ENCODE results near the gene CYP11A1. TPM values are rescaled to one million over a fixed set of nuclear protein-coding genes. Genes with fewer than 3 reads are reported as not detected.

Gene CYP11A1
- total and polyA plus RNA-seq, 10 of the 15 experiments (the other 5 are each of a cell fraction or from before 2014, with no cell fraction given) = 0.11 to 1.2 (median 0.23) TPM; not detected in 5

DNA sequence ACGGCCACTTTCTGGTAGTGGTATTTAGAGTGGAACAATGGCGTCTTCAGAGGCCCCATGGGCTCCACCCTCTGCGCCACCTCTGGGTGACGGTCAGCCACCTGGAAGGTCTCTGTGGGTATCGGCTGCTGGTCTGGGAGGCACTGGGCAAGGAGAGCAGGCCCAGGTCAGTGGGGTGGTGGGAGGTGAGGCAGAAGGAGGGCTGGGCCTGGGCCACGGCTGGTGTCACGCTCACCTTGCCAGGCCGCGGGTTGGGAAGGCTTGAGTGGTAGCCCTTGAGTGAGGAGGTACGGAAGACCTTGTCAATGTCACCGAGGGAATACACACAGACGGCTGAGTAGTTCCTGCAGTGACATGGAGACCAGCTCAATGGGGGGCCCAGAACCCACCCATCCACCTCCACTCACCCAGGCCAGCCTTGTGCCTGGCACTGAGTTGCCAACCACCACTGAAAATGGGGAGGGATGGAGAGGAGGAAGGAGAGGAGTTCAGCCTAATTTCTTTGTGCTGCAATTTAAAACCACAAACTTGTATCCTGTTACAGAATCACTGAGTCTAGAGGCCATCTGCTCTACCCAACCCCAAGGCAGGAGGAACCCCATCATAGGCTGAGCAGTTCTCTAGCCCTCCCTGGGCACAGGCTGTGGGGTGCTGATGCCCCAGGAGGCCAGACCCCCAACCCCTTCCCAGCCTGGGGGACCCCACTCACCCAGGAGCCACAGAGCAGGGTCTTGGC, 47.3 kb upstream of the CYP11A1 start:
- ChIA-PET SMC1A (ENCODE audit: uncharacterized antibody, unreplicated experiment) (no interaction called here), RAD21 (ENCODE audit: unreplicated experiment) (no interaction called here), CTCF (interaction anchor here (1.2 kb wide), 1 partner anchor 25 kb away, joined by 3 read pairs; no protein-coding TSS in a partner anchor), POLR2A (no interaction called here)
- intact Hi-C loops (cut with micrococcal nuclease; ENCODE audit: unreplicated experiment) = no loop called here
- peak; percentile 49 for TF ChIP-seq POLR2A (IDR thresholded peaks at IDR 0.05; ENCODE audit: low read depth, low read length)
- TF ChIP-seq, protein P1, sequence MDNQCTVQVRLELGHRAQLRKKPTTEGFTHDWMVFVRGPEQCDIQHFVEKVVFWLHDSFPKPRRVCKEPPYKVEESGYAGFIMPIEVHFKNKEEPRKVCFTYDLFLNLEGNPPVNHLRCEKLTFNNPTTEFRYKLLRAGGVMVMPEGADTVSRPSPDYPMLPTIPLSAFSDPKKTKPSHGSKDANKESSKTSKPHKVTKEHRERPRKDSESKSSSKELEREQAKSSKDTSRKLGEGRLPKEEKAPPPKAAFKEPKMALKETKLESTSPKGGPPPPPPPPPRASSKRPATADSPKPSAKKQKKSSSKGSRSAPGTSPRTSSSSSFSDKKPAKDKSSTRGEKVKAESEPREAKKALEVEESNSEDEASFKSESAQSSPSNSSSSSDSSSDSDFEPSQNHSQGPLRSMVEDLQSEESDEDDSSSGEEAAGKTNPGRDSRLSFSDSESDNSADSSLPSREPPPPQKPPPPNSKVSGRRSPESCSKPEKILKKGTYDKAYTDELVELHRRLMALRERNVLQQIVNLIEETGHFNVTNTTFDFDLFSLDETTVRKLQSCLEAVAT (IDR thresholded peaks at IDR 0.05) = no peak
- no TSS peak for BruUV-seq (replicated peaks)
- Histone ChIP-seq H3K79me2 (ENCODE audit: control insufficient read depth, insufficient read depth, low read length) (peaks cover 52% of the 10 kb centered on the region), H3K4me2 (ENCODE audit: control insufficient read depth, insufficient read depth) (no peak overlapping the region), H4K20me1 (ENCODE audit: control insufficient read depth, insufficient read depth) (peaks cover 12% of the 10 kb centered on the region), H3K9me3 (replicated peaks; ENCODE audit: control insufficient read depth, insufficient read depth, low read length) (no peaks in the 10 kb centered on the region), H3K36me3 (ENCODE audit: control insufficient read depth in 2 of 2, insufficient read depth in 2 of 2, low read length in 1 of 2) (peaks cover 69 to 84% of the 10 kb centered on the region in 2 experiments), H2AFZ (ENCODE audit: control insufficient read depth, low read depth, low read length) (no peak overlapping the region), H3K27me3 (replicated peaks in 1 of 2; ENCODE audit: control insufficient read depth in 2 of 2, insufficient read depth in 2 of 2, low read length in 1 of 2) (no peaks in the 10 kb centered on the region), H3K4me1 (ENCODE audit: control insufficient read depth, insufficient read depth, low read length) (peaks cover 14% of the 10 kb centered on the region), H3K9ac (ENCODE audit: control insufficient read depth, insufficient read depth, low read length) (no peak overlapping the region), H3K27ac (ENCODE audit: control insufficient read depth, insufficient read depth) (no peak overlapping the region), H3K4me3 (no peak overlapping the region)
- ATAC-seq (no peak), DNase-seq (ENCODE audit: low read depth, low spot score) (no peak), FAIRE-seq (no peak)
- 96% methylated on average over 12 of the region's 12 CpGs for WGBS (ENCODE audit: insufficient coverage, insufficient replicate concordance, low lambda C conversion rate, missing lambda C conversion rate)
- in situ Hi-C loops (cut with MboI) = no loop called here

DNA sequence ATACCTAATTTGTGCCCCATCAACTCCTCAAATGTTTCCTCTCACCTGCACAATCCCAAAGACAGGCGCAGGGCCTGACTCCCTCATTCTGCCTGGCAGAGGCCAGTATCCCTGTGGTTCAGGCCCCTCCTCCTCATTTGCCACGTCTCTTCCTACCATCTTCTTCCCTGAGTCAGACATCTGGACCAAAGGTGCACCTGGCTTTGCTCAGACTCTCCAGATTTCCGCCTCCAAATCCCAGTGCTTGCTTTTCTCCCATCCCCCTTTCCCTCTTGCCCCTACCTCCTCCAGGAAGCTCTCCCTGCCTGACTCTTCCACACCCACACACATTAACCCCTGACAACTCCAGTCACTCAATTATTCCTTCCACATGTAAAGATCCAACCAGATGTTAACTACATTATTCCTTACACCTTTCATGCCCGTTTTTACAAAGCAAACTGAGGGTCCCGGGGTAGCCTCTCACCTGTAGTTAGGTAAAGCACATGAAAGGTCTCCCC, 46.7 kb upstream of the CYP11A1 start:
- SMC1A ChIA-PET (ENCODE audit: uncharacterized antibody, unreplicated experiment) = interaction anchor here (1.1 kb wide), 1 partner anchor 12 kb away, joined by 3 read pairs; no protein-coding TSS in a partner anchor
- no peak overlapping the region for H3K4me3 ChIP-seq
- H3K79me2 ChIP-seq (ENCODE audit: control insufficient read depth, insufficient read depth, low read length) = peaks cover 45% of the 10 kb centered on the region
- RAD21 ChIA-PET (ENCODE audit: unreplicated experiment) = no interaction called here
- H3K36me3 ChIP-seq (ENCODE audit: control insufficient read depth in 2 of 2, insufficient read depth in 2 of 2, low read length in 1 of 2) = peaks cover 67 to 83% of the 10 kb centered on the region in 2 experiments
- no peak overlapping the region for H2AFZ ChIP-seq (ENCODE audit: control insufficient read depth, low read depth, low read length)
- TF ChIP-seq POLR2AphosphoS5 (IDR thresholded peaks at IDR 0.05; ENCODE audit: low read length) (0 out of 2 replicates have a peak, but pooled peaks have one; percentile 13), SIN3A (IDR thresholded peaks at IDR 0.05; ENCODE audit: low read depth, low read length) (no peak)
- BruUV-seq (replicated peaks) = no TSS peak
- CTCF ChIA-PET = interaction anchor here (1.2 kb wide), 1 partner anchor 25 kb away, joined by 3 read pairs; no protein-coding TSS in a partner anchor
- in situ Hi-C loops (cut with MboI) (no loop called here), intact Hi-C loops (cut with micrococcal nuclease; ENCODE audit: unreplicated experiment) (no loop called here)
- FAIRE-seq (no peak), ATAC-seq (no peak), DNase-seq (ENCODE audit: low read depth, low spot score) (no peak)
- no peaks in the 10 kb centered on the region for H3K27me3 ChIP-seq (replicated peaks in 1 of 2; ENCODE audit: control insufficient read depth in 2 of 2, insufficient read depth in 2 of 2, low read length in 1 of 2)
- H3K4me2 ChIP-seq (ENCODE audit: control insufficient read depth, insufficient read depth) = no peak overlapping the region
- POLR2A ChIA-PET = interaction anchor here (1.5 kb wide), 1 partner anchor 10 kb away, joined by 4 read pairs; no protein-coding TSS in a partner anchor
- 75% methylated on average over 5 of the region's 5 CpGs for WGBS (ENCODE audit: insufficient coverage, insufficient replicate concordance, low lambda C conversion rate, missing lambda C conversion rate)
- H4K20me1 ChIP-seq (ENCODE audit: control insufficient read depth, insufficient read depth) = 0 out of 2 replicates have a peak, but pooled peaks cover 7% of the 10 kb centered on the region
- H3K4me1 ChIP-seq (ENCODE audit: control insufficient read depth, insufficient read depth, low read length) = peaks cover 12% of the 10 kb centered on the region
- H3K27ac ChIP-seq (ENCODE audit: control insufficient read depth, insufficient read depth) = no peak overlapping the region
- H3K9ac ChIP-seq (ENCODE audit: control insufficient read depth, insufficient read depth, low read length) = no peak overlapping the region
- H3K9me3 ChIP-seq (replicated peaks; ENCODE audit: control insufficient read depth, insufficient read depth, low read length) = no peaks in the 10 kb centered on the region
